Stimulated activated CD8-positive, alpha-beta memory T cell treated with anti-CD3 and anti-CD28 coated beads, Interleukin-2, amount 100 ng/mL, for 48 hours (primary cell): ENCODE measurements around the gene ADAMTS12.

ENCODE experiments used
- DNase-seq, 2 donors: peaks; one replicate each; pipeline ENCODE4 v3.0.0-alpha.2; 2020; ENCODE audit warnings: low read depth in 2 of 2

The ADAMTS12 gene

DNA sequence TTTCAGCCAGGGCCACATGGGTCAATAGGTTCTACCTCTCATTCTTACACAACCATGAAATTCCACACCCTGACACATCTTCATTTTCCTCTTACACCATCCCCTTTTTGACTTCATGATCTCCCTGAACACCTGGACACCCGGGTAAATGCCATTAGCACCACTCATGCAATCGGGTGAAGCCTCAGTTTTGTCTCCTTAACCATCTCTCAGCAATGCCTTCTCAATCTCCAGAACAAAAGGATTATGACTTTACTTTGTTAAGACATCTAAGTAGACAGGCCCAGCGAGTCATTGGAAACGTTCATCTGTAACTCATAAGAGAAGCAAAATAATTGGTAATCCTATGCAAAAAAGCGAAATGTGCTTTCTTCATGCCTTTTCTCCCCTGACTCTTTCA, 49.9 kb downstream of the ADAMTS12 start:
- no peak for DNase-seq

DNA sequence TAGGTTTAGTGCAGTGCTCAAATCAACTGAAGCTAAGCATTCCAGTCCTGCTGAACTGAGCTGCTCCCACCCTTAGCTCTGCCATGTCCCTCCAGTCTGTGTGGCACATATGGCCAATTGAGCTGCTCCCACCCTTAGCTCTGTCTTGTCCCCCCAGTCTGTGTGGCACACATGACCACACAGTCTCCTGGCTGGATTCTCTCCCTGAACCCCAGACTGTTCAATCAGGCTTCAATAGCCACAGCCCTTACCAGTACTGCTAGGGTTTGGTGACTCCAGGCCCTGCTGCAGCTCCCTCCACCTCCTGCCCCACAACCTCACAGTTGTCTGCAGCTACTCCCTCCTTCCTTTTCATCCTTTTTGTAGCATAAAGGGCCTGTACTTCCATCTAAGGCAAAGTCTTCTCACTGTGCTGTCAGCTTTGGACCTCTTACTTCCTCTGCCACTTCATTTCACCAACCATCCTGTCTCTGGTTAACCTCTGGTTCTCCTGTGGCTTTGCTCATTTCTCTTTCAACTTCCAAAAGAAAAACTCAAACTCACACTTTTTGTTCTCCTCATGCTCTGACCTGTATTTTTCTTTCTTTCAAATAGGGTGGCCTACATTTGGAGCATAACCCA, 50.8 kb downstream of the ADAMTS12 start:
- no peak for DNase-seq

DNA sequence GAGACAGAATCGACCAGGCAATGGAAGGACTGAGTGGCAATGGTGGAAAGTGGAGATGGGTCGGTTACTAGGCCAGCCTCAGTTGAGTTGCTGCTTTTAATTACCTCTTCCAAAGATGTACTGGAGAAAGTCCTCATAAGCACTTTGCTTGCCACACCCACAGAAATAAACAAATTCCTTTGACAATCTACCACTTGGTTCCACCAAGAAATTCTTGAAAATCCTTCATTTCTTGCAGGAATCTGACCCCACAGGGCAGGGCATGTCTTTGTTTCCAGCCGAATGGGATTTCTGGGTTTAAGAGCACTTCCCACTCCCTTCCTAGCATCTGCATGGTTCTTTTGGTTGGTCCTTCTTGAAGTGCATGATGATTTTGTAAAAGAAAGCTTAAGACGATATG, 54.5 kb downstream of the ADAMTS12 start:
- DNase-seq, result no peak

DNA sequence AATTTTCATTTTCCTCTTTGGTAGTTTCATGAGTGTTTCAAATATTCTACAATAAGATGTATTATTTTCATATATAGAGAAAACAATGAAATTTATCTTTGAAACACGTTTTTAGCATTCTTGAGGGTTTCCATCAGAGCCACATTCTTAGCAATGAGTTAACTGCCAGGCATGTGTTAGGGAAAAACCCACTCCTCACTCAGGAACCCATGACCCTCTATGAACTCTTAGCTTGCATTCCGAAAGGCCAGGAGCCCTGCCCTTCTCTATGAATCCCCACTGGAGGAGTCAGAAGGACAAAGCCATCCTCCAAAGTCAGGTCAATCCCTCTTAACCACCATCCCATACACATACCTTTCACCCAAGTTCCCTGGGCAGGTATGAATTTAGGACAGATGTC, 57.5 kb downstream of the ADAMTS12 start:
- DNase-seq, result no peak

DNA sequence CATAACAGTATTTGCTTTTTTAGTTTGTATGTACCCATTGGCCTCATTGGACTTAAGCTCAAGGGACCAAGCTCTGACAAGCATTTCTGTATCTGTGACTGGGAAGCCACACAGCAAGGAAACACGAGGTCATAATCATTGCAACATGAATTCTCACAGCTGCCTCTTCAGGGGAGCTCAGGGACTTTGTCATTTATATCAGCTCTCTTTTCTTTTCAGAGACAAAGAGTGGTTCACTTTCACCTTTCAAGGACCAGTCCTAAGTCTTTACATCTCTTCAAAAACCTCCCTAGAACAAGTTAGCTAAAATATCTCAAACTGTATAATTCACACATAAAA, 58.6 kb downstream of the ADAMTS12 start:
- no peak for DNase-seq

DNA sequence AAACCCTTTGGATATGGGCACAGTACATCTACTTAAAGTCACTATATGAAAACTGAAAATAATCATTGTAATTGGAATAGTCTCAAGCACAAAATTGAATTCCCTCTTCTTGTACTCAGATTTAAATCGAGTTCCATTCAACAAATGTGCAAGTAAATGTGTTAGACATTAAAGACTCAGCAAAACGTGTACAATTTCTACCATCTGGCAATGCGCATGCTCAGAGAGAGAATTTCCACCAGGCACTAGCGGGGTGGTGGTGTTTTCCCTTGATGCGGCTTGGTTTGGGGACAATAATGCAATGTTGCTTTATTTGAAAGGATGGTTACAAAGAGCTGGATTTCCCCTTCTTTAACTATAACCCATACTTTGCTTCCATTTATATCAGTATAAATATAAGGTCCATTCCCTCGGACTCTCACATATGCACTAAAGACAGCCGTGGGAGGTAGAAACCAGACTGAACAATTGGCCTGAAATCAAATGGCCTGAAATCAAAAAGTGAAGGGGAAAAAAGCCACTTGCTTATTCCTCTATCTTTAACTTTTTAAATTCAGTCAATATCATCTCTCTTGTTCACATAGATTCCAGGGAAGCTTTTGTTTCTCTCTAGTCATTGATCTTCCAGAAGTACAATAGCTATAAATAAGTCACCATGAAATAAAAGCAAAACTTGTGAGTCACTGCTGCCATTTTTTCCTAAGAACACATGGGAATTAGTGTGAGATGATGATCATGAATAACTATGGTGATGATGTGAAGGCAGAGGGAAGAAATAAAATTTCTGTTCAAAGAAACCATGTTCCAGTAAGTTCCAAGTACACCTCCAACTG, 59.2 kb downstream of the ADAMTS12 start:
- DNase-seq, result no peak

DNA sequence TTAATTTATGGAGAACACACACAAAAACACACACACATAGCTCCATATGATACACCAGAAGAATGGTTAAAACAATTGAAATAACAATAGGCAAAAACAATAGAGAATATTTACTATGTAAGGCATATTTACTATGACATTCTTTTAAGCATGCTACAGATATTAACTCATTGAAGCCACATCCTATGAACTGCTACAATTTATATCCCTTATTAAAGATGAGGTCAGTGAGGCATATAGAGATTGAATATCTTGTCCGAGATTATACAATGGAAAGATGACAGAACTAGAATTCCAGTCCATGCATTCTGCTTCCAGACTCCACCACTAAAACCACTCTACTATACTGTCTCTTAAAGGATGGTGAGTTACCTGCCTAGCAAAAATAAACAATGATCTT, 60.7 kb downstream of the ADAMTS12 start:
- DNase-seq, result no peak

DNA sequence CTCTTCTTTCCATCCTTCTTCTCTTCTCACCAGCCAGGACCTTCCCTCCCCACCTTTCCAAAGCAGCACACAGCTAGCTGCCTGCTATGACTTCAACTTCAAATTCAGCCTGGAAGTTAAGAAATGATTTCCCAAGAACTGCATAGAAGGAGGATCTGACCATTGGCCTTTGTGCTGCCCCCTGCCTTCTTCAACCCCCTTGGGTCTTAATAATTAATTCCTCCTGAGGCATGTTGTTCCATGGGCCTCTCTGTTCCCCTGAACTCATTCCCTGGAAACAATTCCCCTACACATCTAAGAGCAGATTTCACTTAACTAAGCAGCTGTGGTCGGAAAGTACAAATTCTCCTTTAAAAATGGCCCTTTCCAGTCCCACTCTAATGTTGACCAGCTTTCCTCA, 62.4 kb downstream of the ADAMTS12 start:
- no peak for DNase-seq

DNA sequence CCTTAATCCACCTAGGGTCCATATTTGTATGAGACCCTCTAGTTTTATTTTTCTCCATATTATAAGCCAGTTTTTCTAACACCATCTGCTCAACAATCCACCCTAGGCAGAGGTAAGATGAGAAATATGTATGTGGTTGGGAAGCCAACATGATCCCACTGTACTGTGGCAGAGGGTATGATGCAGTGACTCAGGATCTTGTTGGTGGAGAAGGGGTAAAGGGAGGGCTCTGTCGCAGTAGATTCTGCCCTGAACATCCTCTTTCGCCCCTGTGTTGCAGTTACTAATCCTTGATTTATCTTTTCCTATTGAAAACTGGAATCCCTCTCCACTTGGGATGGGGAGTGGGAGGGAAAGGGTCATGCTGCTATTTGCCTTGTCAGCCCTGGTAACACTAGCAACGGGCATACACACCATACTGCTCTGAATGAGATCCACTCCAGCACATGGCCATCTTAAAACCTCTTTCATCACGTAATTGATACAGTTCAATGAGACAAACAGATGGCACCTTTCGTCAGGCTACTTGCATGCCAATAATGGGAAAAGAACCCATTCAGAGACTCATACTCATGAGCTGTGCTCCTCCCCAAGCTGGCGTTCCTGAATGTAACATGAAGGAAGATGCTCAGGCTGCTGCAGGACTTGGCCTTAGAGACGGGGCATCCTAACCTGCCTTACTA, 63.0 kb downstream of the ADAMTS12 start:
- no peak for DNase-seq

DNA sequence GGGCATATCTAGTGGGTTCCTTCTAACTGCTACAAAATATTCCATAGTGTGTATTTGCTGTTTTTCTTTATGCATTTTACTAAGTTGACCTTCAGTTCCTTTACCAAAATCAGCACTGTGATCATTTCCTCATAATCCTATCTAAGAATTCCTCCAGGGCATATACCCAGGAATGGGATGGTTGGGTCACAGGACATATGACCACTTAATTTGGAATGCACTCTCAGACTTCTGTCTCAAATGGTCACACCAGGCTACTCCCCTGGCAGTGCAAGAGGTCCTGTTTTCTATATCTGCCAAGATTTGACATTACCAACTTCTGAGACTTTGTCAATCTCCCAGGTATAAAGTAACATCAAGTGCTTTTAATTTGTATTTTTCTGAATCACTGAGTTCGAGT, 63.9 kb downstream of the ADAMTS12 start:
- no peak for DNase-seq

DNA sequence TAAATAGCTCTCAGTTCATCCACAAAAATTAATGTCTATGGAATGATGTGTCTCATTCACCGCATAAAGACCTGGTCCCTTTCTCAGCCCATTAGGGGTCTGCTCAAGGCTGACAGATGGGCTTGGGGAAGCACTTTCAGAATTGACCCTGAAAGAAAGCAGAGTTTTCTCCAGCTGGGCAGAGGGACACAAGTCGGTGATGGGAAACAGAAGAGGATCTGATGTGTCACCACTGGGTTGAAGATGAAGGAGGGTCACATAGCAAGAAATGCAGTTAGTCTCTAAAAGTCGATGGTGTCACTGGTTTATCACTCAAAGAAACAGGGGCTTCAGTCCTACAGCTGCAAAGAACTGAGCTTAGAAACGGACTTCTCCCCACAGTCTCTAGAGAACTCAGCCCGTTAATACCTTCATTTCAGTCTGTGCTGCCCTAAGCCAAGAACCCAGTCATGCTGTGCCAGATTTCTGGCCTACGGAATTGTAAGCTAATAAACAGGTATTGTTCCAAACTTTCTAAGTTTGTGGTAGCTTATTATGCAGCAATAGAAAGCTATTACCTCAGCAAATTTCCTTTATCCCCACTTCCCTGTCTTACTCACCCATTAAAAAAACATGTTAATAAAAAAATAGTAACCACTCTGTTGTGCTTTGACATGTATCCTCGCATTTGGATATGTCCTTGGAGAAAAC, 64.6 kb downstream of the ADAMTS12 start:
- no peak for DNase-seq

DNA sequence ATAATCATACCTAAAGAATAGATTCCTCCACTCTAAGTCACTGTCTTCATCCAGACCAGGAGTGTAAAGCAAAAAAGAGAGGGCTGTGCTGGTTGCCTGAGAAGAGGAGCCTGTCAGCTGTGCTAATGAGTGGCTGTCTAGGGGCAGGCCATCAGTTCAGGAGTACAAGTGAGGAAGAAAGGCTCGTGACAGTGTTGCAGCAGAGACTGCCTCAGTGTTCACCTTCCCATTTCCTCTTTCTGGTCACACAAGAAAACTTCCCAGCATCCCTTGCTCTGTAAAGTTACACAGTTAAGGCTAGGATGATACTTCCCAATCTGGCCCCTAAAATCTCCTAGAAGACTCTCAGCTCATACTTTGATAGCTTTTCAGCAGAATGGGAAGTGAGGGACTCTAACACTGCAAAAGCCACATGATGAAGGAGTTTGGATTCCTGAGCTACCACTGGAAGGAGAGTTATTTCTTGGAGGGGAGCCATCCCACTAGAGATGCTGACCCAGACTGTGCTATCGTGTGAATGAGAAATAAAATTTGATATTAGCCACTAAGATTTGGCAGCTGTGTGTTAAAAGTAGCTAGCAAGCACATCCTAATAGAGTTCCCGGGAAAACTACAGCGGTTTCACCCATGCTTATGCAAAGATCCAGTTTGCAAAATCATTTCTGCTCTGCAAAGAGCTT, 67.1 kb downstream of the ADAMTS12 start:
- no peak for DNase-seq

DNA sequence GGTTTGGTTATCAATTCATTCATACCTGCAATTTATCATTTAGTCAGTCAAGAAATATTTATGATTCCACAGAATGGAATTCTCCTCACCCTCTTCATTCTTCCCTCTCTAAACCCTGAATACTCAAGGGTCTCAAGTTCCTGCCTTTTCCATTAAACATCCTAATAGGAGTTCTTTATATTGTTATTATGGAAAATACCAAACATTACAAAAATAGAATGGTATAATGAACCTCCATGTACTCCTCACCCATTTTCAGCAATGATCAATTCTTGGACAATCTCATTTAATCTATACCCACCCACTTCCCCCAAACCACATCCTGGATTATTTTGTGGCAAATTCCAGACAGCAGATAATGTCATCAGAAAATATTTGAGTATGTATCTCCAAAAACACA, 74.5 kb downstream of the ADAMTS12 start:
- no peak for DNase-seq

DNA sequence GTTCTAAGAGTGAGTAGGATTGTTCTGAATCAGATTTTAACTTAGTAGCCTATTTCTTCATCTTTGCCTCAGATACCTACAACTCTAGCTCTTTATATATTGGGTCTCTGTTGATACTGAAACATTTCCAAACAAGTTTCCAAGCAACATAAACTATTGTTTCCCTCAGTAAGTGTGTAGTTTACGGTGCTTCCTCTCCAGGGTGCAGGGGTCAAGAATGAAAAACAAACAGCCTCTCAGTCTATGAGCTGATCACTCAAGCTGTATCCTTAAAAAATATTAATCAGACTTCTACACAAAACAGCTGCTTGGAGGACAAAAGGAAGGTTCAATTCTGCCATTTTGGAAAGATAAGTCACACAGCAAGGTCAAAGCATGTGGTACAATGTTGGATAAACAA, 75.0 kb downstream of the ADAMTS12 start:
- no peak for DNase-seq

DNA sequence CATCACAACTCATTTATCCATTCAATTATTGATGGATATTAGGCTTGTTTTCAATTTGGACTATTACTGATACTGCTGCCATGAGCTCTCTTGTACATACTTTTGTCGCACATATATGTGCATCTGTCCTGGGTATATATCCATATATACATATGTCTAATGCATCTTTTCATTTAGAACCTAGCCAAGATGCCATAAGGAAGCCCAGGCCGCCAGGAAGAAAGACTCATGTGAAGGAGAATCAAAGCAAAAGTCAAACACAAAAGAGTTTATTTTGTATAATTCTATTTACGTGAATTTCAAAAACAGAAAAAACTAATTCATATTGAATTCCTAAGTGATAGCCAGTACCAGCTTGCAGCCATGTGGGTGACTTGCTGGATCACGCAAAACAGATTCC, 79.0 kb downstream of the ADAMTS12 start:
- DNase-seq, result no peak

DNA sequence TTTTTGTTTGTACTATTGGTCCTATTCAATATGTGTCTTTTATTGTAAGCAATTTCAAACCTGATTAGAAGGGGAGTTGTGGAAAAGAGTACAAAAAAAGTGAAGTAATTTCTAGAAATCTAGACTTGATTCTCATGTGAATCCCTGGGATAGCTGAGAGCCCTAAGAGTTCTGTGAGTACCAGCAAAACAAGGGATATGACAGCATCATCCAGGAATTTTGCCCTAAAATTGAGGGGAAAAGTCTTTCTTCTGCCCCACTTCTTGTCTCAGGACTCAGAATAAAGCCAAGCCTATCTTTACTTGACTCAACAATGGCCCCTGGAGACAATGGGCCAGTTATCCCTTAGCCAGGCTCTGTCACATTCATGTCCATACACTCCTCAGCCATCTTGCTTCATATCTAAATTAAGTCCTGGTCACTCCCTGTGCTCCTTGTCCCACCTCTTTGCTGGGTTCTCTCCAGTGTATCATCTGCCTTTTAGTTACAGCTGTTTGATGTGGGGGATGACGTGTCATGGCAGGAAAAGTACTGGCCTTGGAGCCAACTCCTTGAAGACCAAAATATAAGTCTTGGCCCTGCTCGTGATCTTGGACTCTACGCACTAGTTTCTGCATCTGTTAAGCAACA, 81.2 kb downstream of the ADAMTS12 start:
- DNase-seq, result no peak

DNA sequence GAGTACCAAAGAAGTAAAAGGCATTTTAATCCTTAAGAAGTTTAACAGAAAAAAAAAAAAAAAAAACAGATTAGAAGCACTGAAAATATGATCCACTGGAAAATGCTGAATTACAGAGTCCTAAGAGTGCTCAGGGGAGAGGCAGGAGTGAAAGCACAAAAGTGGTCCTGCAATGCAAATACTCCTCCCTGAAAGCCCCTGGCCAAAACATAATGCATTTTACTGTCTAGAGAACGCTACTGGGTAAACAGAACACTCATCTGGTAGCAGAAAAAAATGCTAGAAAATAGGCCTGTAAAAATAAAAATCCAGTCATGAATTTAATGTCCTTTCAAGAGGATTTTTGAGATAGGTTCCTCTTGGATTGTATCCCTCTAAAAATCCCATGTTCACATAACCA, 81.9 kb downstream of the ADAMTS12 start:
- no peak for DNase-seq

DNA sequence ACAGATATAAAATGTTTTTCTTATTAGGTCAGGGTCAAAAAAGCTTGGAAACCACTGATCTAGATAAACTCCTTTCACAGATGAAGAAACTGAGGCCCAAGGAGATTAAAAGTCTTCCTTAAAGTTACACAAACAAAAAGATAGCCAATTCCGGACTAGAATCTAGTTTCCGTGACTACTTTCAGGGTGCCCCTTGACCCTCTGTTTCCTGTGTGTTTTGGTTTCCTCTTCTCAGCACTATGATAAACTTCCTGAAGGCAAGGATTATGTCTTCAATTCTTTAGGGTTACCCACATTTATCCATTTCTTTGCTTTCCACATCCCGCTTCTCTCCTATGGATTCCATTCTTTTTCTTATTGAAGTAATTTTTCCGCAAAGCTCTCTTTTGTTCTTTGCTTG, 83.1 kb downstream of the ADAMTS12 start:
- DNase-seq, result no peak

DNA sequence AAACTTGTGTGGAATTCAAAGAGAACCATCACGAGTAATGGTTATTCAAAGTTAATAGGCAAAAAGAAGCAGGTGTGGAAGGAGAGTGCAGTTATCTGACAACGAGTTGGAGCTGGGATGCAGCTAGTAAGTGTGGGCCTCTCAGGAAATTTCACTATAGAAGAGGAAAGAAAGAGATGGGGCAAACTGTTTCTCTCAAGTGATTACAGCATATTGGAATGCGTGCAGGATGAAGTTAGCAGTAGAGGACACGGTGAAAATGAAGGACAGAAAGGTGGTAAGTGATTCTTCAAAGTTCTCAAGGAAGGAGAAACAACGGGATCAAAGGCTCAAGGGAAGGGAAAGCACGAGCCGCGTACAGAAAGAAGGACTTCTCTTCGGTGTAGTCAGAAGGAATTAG, 84.0 kb downstream of the ADAMTS12 start:
- DNase-seq, result no peak

DNA sequence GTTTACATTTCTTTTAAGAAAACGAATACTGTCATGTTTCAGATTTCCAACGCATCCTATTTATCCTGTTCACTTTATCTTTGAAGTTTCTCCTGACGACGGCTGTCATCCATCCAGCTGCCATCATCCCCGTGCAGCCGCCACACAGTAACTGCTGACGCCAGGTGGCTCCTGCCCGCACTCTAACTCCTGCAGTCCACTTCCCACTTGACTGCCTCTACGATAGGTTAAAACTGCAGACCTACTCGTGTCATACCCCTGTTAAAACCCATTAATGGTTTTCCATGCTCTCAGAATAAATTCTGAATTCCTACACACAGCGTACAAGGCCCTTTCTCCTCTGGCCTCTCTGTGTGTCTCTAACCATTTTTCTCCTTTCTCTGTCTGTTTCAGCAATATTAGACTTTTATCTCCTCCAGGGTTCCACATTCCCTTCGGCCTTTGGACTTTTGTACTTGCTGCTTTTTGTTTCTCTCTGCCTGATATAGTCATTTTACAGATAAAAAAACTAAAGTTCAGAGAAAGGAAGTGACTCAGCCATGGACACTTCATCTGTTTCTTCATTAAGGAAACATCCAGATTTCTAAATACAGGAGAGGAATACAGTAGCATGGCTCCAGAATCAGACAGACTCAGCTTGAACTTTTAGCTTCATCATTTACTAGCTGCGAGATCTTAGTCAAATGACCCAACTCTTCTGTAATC, 84.9 kb downstream of the ADAMTS12 start:
- no peak for DNase-seq

DNA sequence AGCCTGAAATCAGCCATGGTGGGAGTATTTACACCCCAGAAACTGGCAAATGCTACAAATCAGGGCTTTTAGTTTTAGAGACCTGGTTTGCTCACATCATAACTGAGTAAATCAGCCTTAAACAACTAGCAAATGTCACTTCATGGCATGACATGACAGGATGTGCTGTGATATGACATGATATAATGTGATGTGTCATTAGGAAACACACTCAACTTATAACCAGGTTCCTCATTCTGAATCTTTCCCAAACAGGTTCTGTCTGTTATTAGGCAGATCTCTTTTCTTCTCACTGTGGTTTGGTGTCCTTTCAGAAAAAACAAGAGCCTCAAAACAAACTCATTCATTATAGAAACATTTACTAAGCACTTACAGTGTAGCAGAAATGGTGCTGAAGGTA, 90.5 kb downstream of the ADAMTS12 start:
- no peak for DNase-seq
